DMS79 (cell line): Measurements from ENCODE around the gene KIAA2012.

ENCODE experiments used
- DNase-seq: peaks from one replicate; lab custom pipeline; 2025; lab: John Stamatoyannopoulos, UW

The KIAA2012 gene

GRCh38 chr2:202149155-202149762, 76.2 kb downstream of the KIAA2012 start:
- no peak for DNase-seq

DNA sequence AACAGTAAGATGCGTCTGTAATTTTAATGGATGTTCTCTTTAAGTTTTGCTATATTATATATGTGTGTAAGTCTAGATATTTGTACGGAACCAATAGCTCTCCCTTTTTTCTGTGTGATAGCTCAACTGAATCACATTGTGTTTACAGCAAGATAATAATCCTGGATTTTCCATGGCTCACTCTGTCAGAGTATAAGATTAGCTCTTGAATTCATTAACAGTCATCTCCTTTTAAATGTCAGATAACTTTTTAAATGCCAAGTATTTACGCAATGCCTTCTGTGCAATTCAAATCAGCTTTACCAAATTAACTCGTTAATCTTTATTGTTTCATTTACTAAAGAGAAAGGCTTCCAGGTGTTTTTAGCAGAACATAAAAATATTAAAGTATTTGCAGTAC, 76.9 kb downstream of the KIAA2012 start:
- no peak for DNase-seq

DNA sequence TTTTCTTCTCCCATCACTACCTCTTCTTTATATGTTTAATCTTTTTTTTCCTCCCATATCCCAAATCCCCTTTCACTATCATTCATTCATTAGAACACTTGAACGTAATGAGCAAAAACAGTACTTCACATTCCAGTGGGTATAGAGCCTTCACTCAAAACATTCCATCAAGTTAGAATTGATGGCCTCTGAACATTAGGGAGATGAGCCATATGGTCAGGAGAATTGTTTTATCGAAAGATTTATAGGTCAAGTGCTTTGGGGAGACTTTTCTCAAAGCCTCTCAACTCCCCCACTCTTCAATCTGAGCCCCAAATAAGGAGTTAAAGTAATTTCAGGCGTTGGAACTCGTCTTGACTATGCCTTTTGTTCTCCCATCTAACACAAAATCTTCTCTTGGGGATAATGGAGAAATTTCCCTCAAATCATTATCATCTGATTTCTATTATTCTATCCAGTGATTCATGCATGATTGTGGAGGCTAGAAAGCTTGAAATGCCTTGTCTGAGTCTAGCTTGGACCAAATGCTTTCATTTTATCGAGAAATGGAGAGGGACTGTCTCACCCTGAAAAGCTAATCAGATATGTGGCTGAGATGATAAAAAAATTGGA, 79.2 kb downstream of the KIAA2012 start:
- DNase-seq = no peak

- DNase-seq = no peak
Measured at GRCh38 chr2:202154613-202155012, 81.6 kb downstream of the KIAA2012 start.

DNA sequence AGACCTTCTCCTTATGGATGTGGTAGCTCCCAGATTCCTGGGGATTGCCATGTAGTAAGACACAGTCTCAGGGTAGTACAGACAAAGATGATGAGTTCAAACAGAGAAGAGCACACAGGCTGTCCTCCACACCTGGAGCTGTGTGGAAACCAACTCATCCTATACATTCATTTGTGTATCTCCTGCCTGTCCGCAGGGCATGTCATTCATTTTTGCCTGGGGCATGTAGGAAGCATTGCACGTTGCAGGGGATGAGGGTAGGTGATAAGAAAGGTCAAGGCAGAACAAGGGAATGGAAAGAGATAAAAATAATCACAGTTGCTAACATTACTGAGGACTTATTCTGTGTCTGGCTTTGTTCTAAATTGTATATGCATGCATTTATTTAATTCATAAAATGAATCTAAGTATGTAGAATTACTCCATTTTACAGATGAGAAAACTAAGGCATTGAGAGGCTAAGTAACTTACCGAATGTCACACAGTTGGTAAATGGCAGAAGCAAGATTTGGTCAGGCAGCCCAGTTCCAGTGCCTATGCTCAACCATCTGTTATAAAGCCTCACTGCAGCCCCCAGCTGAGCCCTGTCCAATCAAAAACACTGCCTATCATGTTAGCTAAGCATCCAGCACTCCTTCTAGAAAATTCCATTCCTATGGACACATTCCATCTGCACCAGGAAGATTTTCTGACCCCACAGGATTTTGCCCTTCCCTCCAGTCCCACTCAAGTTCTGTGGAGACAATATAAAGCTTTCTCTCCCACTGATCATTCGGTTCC, 84.3 kb downstream of the KIAA2012 start:
- no peak for DNase-seq

DNA sequence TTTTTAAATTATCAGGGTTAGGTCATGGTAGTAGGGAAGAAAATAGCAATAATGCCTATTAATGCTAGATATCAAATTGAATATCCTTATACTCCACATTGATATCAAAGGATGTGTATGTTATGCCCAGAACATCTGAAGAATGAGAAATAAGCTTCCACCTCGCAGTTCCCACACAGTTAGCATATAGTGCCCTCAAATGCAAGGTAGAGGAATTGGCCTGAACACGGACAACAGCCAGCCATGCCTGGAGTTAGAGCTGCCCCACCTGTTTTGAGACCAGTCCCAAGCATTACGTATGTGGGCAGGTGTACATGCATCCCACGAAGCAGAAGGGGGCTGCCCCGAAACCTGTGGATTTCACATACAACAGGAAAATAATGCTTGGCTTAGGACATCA, 85.7 kb downstream of the KIAA2012 start:
- DNase-seq = no peak

DNA sequence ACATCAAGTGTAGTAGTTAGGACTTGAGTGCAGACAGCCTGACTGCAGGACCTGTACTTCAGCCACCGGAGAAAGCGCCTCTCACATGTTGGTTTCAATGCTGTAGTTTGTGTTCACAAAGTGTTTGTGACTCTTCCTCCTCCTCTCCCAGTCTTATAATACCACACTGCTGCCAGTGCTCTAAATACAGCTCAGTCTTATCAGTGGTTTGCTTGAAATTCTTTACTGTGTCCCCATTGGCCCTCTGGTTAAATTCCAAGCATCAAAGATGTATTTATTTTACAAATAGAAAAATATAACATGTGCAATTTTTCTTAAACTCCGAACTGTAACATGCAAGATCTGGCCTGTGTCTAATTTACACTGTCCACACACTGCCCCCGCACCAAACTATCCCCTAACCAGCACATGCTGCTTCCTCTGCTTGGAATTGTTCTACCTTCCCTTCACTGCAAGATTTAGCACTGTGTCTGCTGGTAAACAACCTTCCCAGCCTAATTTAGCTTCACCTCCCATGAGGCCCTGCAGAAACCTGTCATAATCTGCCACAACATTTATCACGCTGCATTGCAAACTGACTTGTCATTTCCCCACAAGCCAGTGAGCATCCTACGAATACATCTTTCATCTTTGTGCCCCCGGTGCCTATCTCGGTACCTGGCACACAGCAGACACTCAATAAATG, 88.2 kb downstream of the KIAA2012 start:
- no peak for DNase-seq

DNA sequence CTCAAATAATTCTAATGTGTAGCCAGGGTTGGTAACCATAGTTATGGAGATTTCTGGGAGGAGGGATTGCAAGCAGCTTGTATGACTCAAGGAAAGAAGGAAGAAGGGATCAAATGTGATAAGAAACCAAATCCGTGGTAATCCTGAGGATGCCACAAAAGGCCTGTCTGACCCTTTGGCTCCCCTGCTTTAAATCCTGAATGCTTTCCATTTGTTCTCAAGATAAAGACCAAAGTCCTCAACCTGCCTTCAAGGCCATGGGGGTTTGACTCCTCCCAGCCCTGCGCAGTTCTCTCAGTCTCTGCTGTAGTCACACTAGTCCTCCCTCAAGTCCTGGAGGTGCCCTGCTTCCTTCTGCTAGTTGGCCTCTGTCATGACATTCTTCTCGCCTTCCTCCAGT, 91.4 kb downstream of the KIAA2012 start:
- no peak for DNase-seq

GRCh38 chr2:202165208-202165607, 92.2 kb downstream of the KIAA2012 start:
- DNase-seq = no peak

GRCh38 chr2:202165945-202166344, 92.9 kb downstream of the KIAA2012 start:
- no peak for DNase-seq

DNA sequence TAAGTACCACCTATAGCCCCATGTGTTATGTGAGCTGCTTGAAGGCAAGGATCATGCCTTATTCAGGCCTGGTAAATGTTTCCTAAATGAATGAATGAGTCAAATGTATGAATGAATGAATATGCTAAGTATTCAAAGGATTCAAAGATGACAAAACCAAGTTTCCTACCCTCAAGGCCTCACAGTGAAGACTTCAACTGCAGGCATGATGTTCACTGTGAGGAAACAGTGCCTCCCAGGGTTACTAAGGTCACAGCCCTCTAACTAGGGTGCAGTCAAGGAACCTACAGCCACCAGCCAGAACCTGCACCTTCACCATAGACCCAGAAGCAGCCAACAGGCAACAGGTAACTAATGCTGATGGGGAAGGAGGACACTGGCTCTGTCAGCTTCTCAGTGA, 96.1 kb downstream of the KIAA2012 start:
- no peak for DNase-seq

DNA sequence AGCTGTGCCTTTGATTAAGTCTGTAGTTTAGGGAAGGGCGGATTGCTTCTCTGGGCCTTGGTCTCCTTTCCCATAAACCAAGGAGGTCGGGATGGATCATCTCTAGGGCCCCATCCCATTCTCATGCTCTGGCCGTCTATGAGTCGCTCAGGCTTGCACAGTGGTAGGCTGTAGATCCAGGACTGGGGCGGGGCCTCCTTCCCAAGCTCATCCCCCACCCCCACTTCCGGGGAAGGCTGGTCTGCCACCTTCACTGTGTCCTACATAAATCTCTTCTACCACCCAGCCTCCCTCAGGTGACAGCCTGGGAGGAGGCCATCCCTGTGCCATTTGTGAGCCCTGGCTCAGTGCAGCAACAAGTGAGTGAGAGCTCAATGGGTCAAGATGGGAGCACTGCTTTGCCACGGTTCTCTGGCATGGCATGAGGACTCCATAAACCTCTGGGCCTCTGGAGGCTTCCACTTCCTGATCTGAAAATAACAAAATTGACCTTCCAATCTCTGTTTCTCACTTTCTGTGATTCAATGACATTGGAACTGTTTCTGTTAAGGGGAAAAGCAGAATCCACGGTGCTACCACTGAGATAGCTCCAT, 96.9 kb downstream of the KIAA2012 start:
- DNase-seq = no peak

DNA sequence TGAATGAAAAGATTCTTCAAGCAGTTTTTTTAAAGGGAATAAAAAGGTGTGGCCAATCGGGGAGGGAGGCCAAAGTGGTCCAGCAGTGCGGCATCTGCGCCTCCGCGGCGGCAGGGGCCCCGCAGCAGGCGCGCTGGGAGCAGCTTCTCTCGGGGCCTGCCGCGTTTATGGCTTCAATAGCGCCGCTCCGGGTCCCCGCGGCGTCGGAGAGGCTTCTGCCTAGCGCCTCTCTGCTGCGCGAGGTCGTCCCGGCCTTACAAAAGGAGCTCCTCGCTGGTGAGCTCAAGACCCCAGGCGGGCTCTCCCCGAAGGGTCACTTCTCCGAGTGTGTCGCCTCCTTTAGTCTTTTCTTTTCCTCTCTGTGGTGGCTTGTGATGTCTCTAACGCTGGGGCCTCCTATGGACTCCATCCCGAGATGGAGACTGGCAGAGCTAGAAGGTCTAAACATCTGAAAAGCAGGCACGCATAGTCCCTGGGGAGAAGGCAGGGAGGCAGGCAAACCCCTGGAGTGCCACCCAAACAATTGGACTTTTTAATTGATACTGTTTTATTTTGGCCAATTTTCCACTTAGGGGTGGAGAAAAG, 98.3 kb downstream of the KIAA2012 start:
- DNase-seq = no peak

DNA sequence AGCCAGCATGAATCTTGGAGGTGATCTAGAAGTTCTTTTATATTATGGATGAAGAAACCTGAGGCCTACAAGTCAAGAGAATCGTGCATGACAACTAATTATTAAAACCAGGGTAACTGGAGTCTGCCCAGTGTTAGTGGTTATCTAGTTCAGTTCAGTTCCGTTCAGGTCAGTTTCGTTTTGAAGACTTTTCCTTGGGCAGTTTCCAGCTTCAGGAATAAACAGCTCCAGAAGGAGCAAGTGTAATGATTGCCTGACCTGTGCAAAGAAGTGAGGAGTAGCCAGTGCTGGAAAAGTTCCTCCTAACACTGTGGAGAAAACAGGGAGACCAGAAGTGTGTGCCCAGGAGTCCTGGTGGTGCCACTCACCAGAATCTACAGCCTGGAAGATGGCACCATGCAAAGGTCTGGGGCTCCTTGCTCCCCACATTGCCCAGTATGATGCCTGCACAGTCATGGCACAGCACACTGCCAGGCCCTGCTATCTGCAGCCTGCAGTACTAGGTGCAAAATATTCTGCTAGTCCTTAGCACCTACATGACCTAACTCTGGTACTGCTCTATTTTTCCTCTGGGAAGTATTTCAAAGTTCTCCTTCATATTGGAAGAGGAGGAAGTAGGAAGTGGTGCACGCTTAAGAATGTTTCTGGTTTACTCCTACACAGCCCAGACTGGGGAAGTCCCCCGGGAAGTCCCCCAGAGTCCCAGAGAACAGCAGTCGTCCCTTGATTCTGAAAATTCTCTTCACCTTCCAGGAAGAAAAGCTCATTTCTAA, 99.6 kb downstream of the KIAA2012 start:
- no peak for DNase-seq

DNA sequence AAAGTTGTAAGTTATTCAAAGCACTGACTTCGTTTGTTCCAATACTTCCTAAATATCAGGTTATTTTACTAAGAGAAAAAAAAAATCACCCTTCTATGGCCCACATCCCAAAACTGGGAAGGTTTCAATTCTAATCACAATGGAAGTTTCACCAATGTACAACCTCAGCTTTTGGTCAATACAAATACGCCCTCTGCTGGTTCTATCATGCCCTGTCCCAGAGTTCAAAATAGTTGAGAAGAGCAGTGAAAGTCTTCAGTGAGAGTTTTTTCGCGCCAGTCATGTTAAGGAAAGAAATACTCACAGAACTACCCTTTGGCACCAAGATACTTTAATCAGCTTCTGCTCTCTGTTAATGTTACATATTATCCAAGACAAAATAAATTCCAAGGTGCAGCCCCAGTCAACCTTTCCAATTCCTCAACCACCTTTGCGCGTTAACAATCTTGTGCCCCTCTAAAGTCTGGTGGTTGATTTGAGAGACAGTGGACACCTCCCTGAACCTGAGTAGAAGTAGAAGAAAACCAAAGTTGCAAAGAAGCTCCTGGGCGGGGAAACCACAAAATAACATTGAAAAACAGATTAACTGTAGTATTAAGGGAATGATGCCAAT, 105.4 kb downstream of the KIAA2012 start:
- DNase-seq = peak; percentile 30

DNA sequence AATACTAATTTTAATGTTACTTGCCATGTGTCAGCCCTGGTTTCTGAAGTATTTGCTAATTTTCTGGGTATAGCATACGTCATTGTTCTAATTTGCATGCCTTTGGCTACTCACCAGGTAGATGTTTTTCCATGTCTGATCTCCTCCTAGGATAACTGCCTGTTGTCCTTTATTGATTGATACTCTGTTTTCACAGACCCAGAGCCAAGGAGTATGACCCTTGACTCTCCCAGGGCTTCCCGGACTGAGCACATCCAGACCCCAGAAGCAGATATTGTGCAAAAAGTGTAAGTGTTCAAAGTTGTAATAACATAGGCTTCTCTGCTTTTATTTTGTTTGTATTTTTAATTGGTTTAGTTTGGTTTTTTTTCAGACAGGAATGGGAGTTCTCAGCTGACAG, 111.5 kb downstream of the KIAA2012 start:
- DNase-seq = no peak

- no peak for DNase-seq
Measured at GRCh38 chr2:202185156-202185555, 112.1 kb downstream of the KIAA2012 start.

- no peak for DNase-seq
Measured at GRCh38 chr2:202186641-202187202, 113.7 kb downstream of the KIAA2012 start.

DNA sequence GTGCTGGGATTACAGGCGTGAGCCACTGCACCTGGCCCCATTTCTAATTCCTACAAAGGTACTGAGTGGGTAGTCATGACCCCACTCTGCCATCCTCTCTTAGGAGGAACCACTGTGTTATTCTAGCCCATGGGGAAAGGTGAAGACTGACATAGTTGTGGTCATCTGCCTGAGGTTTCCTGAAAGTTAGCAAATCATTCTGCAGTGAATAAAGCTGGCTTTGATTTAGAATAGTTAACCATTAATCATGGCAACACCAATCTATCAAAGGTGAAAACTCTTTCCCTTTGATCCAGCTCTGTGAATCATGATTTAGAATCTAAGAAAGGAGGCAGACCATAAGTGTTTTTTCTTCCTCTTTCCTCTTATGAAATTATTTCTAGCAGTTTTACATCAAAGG, 114.5 kb downstream of the KIAA2012 start:
- no peak for DNase-seq

GRCh38 chr2:202193305-202193704, 120.2 kb downstream of the KIAA2012 start:
- DNase-seq = no peak
